HepG2 (cell line): ENCODE results near the gene GLIS1. TPM values are rescaled to one million over a fixed set of nuclear protein-coding genes. Genes with fewer than 3 reads are reported as not detected.

Source experiments
- ATAC-seq: fragments of 200-7000 bp; cut with Tn5 transposase; 3 replicates; pipeline ENCODE4 v1.9.1; 2020; ENCODE audit warnings: mild to moderate bottlenecking, moderate library complexity
- BruUV-seq: library from RNA; stranded (reverse); fragments of 400-500 nt; replicated peaks from 2 replicates; lab custom pipeline; 2021; lab: Mats Ljungman, UMichigan
- CTCF ChIA-PET: fragments of 300-600 bp; formaldehyde crosslinking; extraction: SDS; loops from one replicate; lab custom pipeline; 2021; ENCODE audit warnings: low total read pairs, inconsistent platforms, low intra/inter-chr PET ratio; lab: Yijun Ruan, JAX
- POLR2A ChIA-PET: fragments of 350-600 bp; sonication (Branson Sonifier 250); formaldehyde crosslinking; loops from one replicate; lab custom pipeline; 2020; ENCODE audit warnings: antibody characterized with exemption, inconsistent platforms; lab: Yijun Ruan, JAX
- DNase-seq: peaks from one replicate; pipeline ENCODE4 v3.0.0-alpha.2; 2015; ENCODE audit warnings: low spot score
- FAIRE-seq: peaks from 3 replicates; lab custom pipeline; 2011; peaks lifted over from hg19 to GRCh38; lab: Jason Lieb, UNC
- H2AFZ ChIP-seq: one replicate; pipeline ENCODE4 v1.6.1; 2011; ENCODE audit warnings: low read length, inconsistent platforms
- H3K27ac ChIP-seq: fragments of 300-600 bp; 3 replicates; pipeline ENCODE4 v1.8.0; 2011; ENCODE audit warnings: mixed run types, mild to moderate bottlenecking, mixed read lengths, low read length, inconsistent platforms; ENCODE audit not compliant: insufficient read depth; ENCODE audit errors: extremely low read length
- H3K27me3 ChIP-seq, 2 experiments: fragments of 200-600 bp in 1 of 2; 2 replicates in 1 of 2; 3 replicates in 1 of 2; pipeline versions ENCODE4 v1.6.0 to v1.8.0; 2011; ENCODE audit warnings: low read length in 2 of 2, mild to moderate bottlenecking in 2 of 2, moderate library complexity in 2 of 2, inconsistent platforms in 1 of 2; ENCODE audit not compliant: insufficient read depth in 2 of 2, control insufficient read depth in 1 of 2
- H3K36me3 ChIP-seq, 2 experiments: fragments of 200-600 bp in 1 of 2; replicated peaks in 1 of 2; 2 replicates in 1 of 2; 3 replicates in 1 of 2; pipeline versions ENCODE4 v1.5.1 to v1.8.0; 2011; ENCODE audit warnings: low read length in 2 of 2, inconsistent platforms in 1 of 2; ENCODE audit not compliant: insufficient read depth in 2 of 2, control insufficient read depth in 1 of 2
- H3K4me1 ChIP-seq: 2 replicates; pipeline ENCODE4 v1.5.1; 2012; ENCODE audit warnings: low read length, inconsistent platforms; ENCODE audit not compliant: insufficient read depth
- H3K4me2 ChIP-seq: 2 replicates; pipeline ENCODE4 v1.6.0; 2011; ENCODE audit warnings: low read depth, low read length, inconsistent platforms
- H3K4me3 ChIP-seq, 3 experiments: fragments of 200-600 bp in 1 of 3; sonication (generic), shearing (Covaris generic) in 1 of 3; replicated peaks in 1 of 3; 2 replicates each; pipeline ENCODE4 v1.5.1; 2011 to 2016; ENCODE audit warnings: low read length in 3 of 3, inconsistent platforms in 2 of 3, low read depth in 2 of 3, mild to moderate bottlenecking in 2 of 3, control low read depth in 1 of 3, mixed read lengths in 1 of 3; ENCODE audit not compliant: insufficient read depth in 1 of 3
- H3K79me2 ChIP-seq: one replicate; pipeline ENCODE4 v1.6.1; 2011; ENCODE audit warnings: low read length, inconsistent platforms; ENCODE audit not compliant: insufficient read depth
- H3K9ac ChIP-seq: 2 replicates; pipeline ENCODE4 v1.6.0; 2011; ENCODE audit warnings: mild to moderate bottlenecking, low read depth, low read length, inconsistent platforms; ENCODE audit not compliant: insufficient read depth
- H3K9me3 ChIP-seq: 2 replicates; pipeline ENCODE4 v1.5.1; 2012; ENCODE audit warnings: mild to moderate bottlenecking, low read length
- H4K20me1 ChIP-seq: 2 replicates; pipeline ENCODE4 v1.6.0; 2011; ENCODE audit warnings: inconsistent platforms, mild to moderate bottlenecking, low read length, moderate library complexity; ENCODE audit not compliant: insufficient read depth
- ADNP ChIP-seq: sonication (generic); formaldehyde crosslinking; IDR thresholded peaks from 2 replicates; pipeline ENCODE4 v1.4.0; 2020; ENCODE audit warnings: missing genetic modification reagents
- FOXP1 ChIP-seq, 2 experiments: fragments of 450-650 bp in 1 of 2; IDR thresholded peaks; 2 replicates each; pipeline ENCODE4 v1.6.1; 2017 to 2018; ENCODE audit warnings: antibody characterized with exemption in 1 of 2
- GTF3A ChIP-seq: sonication (generic); formaldehyde crosslinking; conservative IDR thresholded peaks from 2 replicates; pipeline ENCODE4 v1.4.0; 2020; ENCODE audit warnings: mild to moderate bottlenecking, missing genetic modification reagents
- HIC2 ChIP-seq: sonication (generic); formaldehyde crosslinking; IDR thresholded peaks from 2 replicates; pipeline ENCODE4 v1.9.0; 2022; ENCODE audit warnings: low read depth, missing genetic modification reagents
- HOXD1 ChIP-seq: sonication (generic); formaldehyde crosslinking; IDR thresholded peaks from 2 replicates; pipeline ENCODE4 v1.5.0; 2020; ENCODE audit warnings: missing genetic modification reagents
- JARID2 ChIP-seq: sonication (generic); formaldehyde crosslinking; IDR thresholded peaks from 2 replicates; pipeline ENCODE4 v1.8.1; 2023; ENCODE audit warnings: missing genetic modification reagents, inconsistent platforms; ENCODE audit not compliant: insufficient replicate concordance
- PCBP1 ChIP-seq: fragments of 200-400 bp; formaldehyde crosslinking; IDR thresholded peaks from 2 replicates; pipeline ENCODE4 v1.6.1; 2017; ENCODE audit warnings: mild to moderate bottlenecking, low read depth, low read length, borderline replicate concordance
- REPIN1 ChIP-seq: sonication (generic); formaldehyde crosslinking; IDR thresholded peaks from 2 replicates; pipeline ENCODE4 v1.8.0; 2022; ENCODE audit warnings: missing genetic modification reagents, low read depth, mild to moderate bottlenecking, borderline replicate concordance
- SALL1 ChIP-seq: sonication (generic); formaldehyde crosslinking; IDR thresholded peaks from 2 replicates; pipeline ENCODE4 v1.8.0; 2022; ENCODE audit warnings: mild to moderate bottlenecking, missing genetic modification reagents
- ZBTB42 ChIP-seq: sonication (generic); formaldehyde crosslinking; IDR thresholded peaks from 2 replicates; pipeline ENCODE4 v1.5.0; 2020; ENCODE audit warnings: mild to moderate bottlenecking, missing genetic modification reagents
- ZBTB7A ChIP-seq: sonication (generic); formaldehyde crosslinking; IDR thresholded peaks from 2 replicates; pipeline ENCODE4 v1.8.0; 2022; ENCODE audit warnings: mild to moderate bottlenecking, missing genetic modification reagents
- ZBTB7B ChIP-seq: sonication (generic); formaldehyde crosslinking; IDR thresholded peaks from 2 replicates; pipeline ENCODE4 v1.4.0; 2020; ENCODE audit warnings: missing genetic modification reagents
- ZFX ChIP-seq: sonication (generic); formaldehyde crosslinking; IDR thresholded peaks from 2 replicates; pipeline ENCODE4 v1.4.0; 2020; ENCODE audit warnings: mild to moderate bottlenecking, low read depth, missing genetic modification reagents, moderate library complexity
- ZNF354B ChIP-seq: sonication (generic); formaldehyde crosslinking; IDR thresholded peaks from 2 replicates; pipeline ENCODE4 v1.8.0; 2022; ENCODE audit warnings: mild to moderate bottlenecking, missing genetic modification reagents
- ZNF660 ChIP-seq: sonication (generic); formaldehyde crosslinking; IDR thresholded peaks from 2 replicates; pipeline ENCODE4 v1.5.1; 2020; ENCODE audit warnings: mild to moderate bottlenecking, low read depth, missing genetic modification reagents, borderline replicate concordance
- ZSCAN12 ChIP-seq: sonication (generic); formaldehyde crosslinking; IDR thresholded peaks from 2 replicates; pipeline ENCODE4 v1.9.0; 2021; ENCODE audit warnings: mild to moderate bottlenecking, missing genetic modification reagents
- WGBS: methylation state at CpG from one replicate; pipeline ENCODE4 v1.1.6; 2017; ENCODE audit warnings: low lambda C conversion rate; 5-methylcytosine and 5-hydroxymethylcytosine counted together
- in situ Hi-C: cut with HindIII; loops from 2 replicates; pipeline ENCODE4 v1.10.0; 2017; ENCODE audit warnings: low pct_unique_long_range_greater_than_20kb; ENCODE audit not compliant: extremely low pct_ligation_motif_present
- intact Hi-C: fragments of 100-400 bp; cut with micrococcal nuclease; formaldehyde crosslinking; loops from one replicate; pipeline ENCODE4 v1.10.0; 2022; ENCODE audit not compliant: unreplicated experiment
- polyA plus RNA-seq, 8 experiments: library from polyadenylated mRNA; depleted of rRNA in 3 of 8; stranded (reverse) in 7 of 8; unstranded in 1 of 8; fragments of >200 nt; fragmentation: Illumina TruSeq in 4 of 8; extraction: Trizol in 4 of 8; gene quantifications; 2 replicates each; pipeline versions ENCODE4 v1.2.1 to v1.2.3, GENCODE V29; 2011 to 2016; ENCODE audit warnings: low read depth in 4 of 8, missing spikeins in 1 of 8, mixed read lengths in 1 of 8; ENCODE audit not compliant: insufficient read depth in 1 of 8
- total RNA-seq, 5 experiments: library from RNA; depleted of rRNA; stranded (reverse); fragments of >200 nt; fragmentation: Illumina TruSeq; extraction: Trizol; gene quantifications; 2 replicates each; pipeline ENCODE4 v1.2.3, GENCODE V29; 2016; ENCODE audit warnings: low read depth in 1 of 5
- TF ChIP-seq, protein P1 (sequence below): sonication (generic); IDR thresholded peaks from 2 replicates; pipeline ENCODE4 v1.6.1; 2016; ENCODE audit warnings: low read depth, borderline replicate concordance
- TF ChIP-seq, protein P2 (sequence below): sonication (generic); formaldehyde crosslinking; IDR thresholded peaks from 2 replicates; pipeline ENCODE4 v1.4.0; 2020; ENCODE audit warnings: mild to moderate bottlenecking, missing genetic modification reagents

Gene GLIS1
- total and polyA plus RNA-seq, 2 of the 13 experiments (the other 11 are each of a cell fraction or from before 2014, with no cell fraction given) = 0.03 TPM; not detected in 1

GRCh38 chr1:53587252-53587988, 151.5 kb downstream of the GLIS1 start:
- no peak for ATAC-seq
- H3K4me3 ChIP-seq = no peak overlapping the region
- no peaks in the 10 kb centered on the region for H3K36me3 ChIP-seq
- no peak for FAIRE-seq
- intact Hi-C loops = no loop called here
- BruUV-seq = no TSS peak
- no peaks in the 10 kb centered on the region for H3K4me1 ChIP-seq
- no peak overlapping the region for H2AFZ ChIP-seq
- no peaks in the 10 kb centered on the region for H4K20me1 ChIP-seq
- DNase-seq = no peak
- H3K4me2 ChIP-seq = no peak overlapping the region
- ChIA-PET CTCF (no interaction called here), POLR2A (no interaction called here)
- H3K9ac ChIP-seq = no peak overlapping the region
- H3K27me3 ChIP-seq = peaks cover 6 to 37% of the 10 kb centered on the region in 2 experiments; a peak in 4 of 5 replicates
- H3K9me3 ChIP-seq = no peaks in the 10 kb centered on the region
- 8% methylated on average over 4 of the region's 4 CpGs for WGBS
- in situ Hi-C loops = no loop called here
- no peak overlapping the region for H3K27ac ChIP-seq
- no peaks in the 10 kb centered on the region for H3K79me2 ChIP-seq
- TF ChIP-seq ADNP (no peak), ZNF354B (CRISPR knock-in tag) (no peak), REPIN1 (CRISPR knock-in tag) (no peak), ZBTB7B (CRISPR knock-in tag) (no peak), FOXP1 (IDR thresholded peaks at IDR 0.05) (no peak), FOXP1 (CRISPR knock-in tag; IDR thresholded peaks at IDR 0.05) (no peak), JARID2 (CRISPR knock-in tag) (no peak), ZBTB42 (CRISPR knock-in tag) (no peak), GTF3A (no peak), SALL1 (CRISPR knock-in tag) (no peak), ZFX (no peak), ZBTB7A (CRISPR knock-in tag) (no peak), ZNF660 (no peak), HIC2 (CRISPR knock-in tag) (no peak), HOXD1 (no peak), ZSCAN12 (no peak), PCBP1 (no peak)
- TF ChIP-seq, protein P1, sequence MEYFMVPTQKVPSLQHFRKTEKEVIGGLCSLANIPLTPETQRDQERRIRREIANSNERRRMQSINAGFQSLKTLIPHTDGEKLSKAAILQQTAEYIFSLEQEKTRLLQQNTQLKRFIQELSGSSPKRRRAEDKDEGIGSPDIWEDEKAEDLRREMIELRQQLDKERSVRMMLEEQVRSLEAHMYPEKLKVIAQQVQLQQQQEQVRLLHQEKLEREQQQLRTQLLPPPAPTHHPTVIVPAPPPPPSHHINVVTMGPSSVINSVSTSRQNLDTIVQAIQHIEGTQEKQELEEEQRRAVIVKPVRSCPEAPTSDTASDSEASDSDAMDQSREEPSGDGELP = no peak
- TF ChIP-seq, protein P2, sequence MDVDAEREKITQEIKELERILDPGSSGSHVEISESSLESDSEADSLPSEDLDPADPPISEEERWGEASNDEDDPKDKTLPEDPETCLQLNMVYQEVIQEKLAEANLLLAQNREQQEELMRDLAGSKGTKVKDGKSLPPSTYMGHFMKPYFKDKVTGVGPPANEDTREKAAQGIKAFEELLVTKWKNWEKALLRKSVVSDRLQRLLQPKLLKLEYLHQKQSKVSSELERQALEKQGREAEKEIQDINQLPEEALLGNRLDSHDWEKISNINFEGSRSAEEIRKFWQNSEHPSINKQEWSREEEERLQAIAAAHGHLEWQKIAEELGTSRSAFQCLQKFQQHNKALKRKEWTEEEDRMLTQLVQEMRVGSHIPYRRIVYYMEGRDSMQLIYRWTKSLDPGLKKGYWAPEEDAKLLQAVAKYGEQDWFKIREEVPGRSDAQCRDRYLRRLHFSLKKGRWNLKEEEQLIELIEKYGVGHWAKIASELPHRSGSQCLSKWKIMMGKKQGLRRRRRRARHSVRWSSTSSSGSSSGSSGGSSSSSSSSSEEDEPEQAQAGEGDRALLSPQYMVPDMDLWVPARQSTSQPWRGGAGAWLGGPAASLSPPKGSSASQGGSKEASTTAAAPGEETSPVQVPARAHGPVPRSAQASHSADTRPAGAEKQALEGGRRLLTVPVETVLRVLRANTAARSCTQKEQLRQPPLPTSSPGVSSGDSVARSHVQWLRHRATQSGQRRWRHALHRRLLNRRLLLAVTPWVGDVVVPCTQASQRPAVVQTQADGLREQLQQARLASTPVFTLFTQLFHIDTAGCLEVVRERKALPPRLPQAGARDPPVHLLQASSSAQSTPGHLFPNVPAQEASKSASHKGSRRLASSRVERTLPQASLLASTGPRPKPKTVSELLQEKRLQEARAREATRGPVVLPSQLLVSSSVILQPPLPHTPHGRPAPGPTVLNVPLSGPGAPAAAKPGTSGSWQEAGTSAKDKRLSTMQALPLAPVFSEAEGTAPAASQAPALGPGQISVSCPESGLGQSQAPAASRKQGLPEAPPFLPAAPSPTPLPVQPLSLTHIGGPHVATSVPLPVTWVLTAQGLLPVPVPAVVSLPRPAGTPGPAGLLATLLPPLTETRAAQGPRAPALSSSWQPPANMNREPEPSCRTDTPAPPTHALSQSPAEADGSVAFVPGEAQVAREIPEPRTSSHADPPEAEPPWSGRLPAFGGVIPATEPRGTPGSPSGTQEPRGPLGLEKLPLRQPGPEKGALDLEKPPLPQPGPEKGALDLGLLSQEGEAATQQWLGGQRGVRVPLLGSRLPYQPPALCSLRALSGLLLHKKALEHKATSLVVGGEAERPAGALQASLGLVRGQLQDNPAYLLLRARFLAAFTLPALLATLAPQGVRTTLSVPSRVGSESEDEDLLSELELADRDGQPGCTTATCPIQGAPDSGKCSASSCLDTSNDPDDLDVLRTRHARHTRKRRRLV (CRISPR knock-in tag) = no peak
